Neural cell (in vitro differentiated cells): ENCODE data around the gene LDB1.

ENCODE experiments used
- CTCF ChIP-seq: fragments of 450-650 bp; IDR thresholded peaks from 2 replicates; pipeline ENCODE4 v1.5.1; 2014; ENCODE audit warnings: antibody characterized with exemption, mild to moderate bottlenecking, moderate library complexity; ENCODE audit not compliant: poor library complexity, severe bottlenecking
- EP300 ChIP-seq: fragments of 450-650 bp; conservative IDR thresholded peaks from 2 replicates; pipeline ENCODE4 v1.6.1; 2014; ENCODE audit warnings: antibody characterized with exemption, mild to moderate bottlenecking, moderate library complexity; ENCODE audit not compliant: poor library complexity, severe bottlenecking
- EZH2 ChIP-seq: fragments of 200-600, 300-800 bp; shearing (Covaris generic), sonication (generic); IDR thresholded peaks from 2 replicates; pipeline ENCODE4 v1.6.1; 2014; ENCODE audit warnings: antibody characterized with exemption, low read length, borderline replicate concordance, mild to moderate bottlenecking; ENCODE audit not compliant: insufficient read depth, poor library complexity, severe bottlenecking
- MXI1 ChIP-seq: fragments of 450-650 bp; conservative IDR thresholded peaks from 2 replicates; pipeline ENCODE4 v1.6.1; 2014; ENCODE audit warnings: antibody characterized with exemption, mild to moderate bottlenecking; ENCODE audit not compliant: poor library complexity, severe bottlenecking
- POLR2AphosphoS5 ChIP-seq: IDR thresholded peaks from 2 replicates; pipeline ENCODE4 v1.6.1; 2012
- RAD21 ChIP-seq: fragments of 450-650 bp; conservative IDR thresholded peaks from 2 replicates; pipeline ENCODE4 v1.6.1; 2014; ENCODE audit warnings: antibody characterized with exemption, mild to moderate bottlenecking, moderate library complexity
- REST ChIP-seq: IDR thresholded peaks from 2 replicates; pipeline ENCODE4 v1.6.1; 2012; ENCODE audit warnings: borderline replicate concordance
- SMC3 ChIP-seq: fragments of 450-650 bp; conservative IDR thresholded peaks from 2 replicates; pipeline ENCODE4 v1.6.1; 2014; ENCODE audit warnings: antibody characterized with exemption, mild to moderate bottlenecking, moderate library complexity; ENCODE audit not compliant: poor library complexity
- TAF1 ChIP-seq: IDR thresholded peaks from 2 replicates; pipeline ENCODE4 v1.6.1; 2012; ENCODE audit warnings: low read depth

GRCh38 chr10:102066399-102067088 is 53.6 kb downstream of the LDB1 start:
- TF ChIP-seq CTCF = no peak
- TF ChIP-seq EP300 = no peak
- TF ChIP-seq TAF1 = no peak
- no peak for TF ChIP-seq POLR2AphosphoS5
- no peak for TF ChIP-seq REST
- no peak for TF ChIP-seq EZH2
- no peak for TF ChIP-seq SMC3
- no peak for TF ChIP-seq RAD21
- no peak for TF ChIP-seq MXI1
